ENCODE results near the gene OSBPL9.

GRCh38 chr1:51615780-51616291, 1.1 kb upstream of the OSBPL9 start:
- TF ChIP-seq EZH2phosphoT487 (IDR thresholded peaks at IDR 0.05; ENCODE audit: borderline replicate concordance) (no peak), ATF3 (IDR thresholded peaks at IDR 0.05) (no peak), POLR2A (IDR thresholded peaks at IDR 0.05; ENCODE audit: borderline replicate concordance, extremely low read depth, insufficient read depth, insufficient read length) (no peak), TCF7L2 (IDR thresholded peaks at IDR 0.05; ENCODE audit: borderline replicate concordance, extremely low read depth, insufficient read depth, insufficient read length) (no peak), MAX (IDR thresholded peaks at IDR 0.05) (no peak), SP1 (IDR thresholded peaks at IDR 0.05; ENCODE audit: low read depth) (no peak), SRF (IDR thresholded peaks at IDR 0.05; ENCODE audit: low read depth) (no peak), RAD21 (IDR thresholded peaks at IDR 0.05; ENCODE audit: low read depth) (no peak)
- TF ChIP-seq, protein P1, sequence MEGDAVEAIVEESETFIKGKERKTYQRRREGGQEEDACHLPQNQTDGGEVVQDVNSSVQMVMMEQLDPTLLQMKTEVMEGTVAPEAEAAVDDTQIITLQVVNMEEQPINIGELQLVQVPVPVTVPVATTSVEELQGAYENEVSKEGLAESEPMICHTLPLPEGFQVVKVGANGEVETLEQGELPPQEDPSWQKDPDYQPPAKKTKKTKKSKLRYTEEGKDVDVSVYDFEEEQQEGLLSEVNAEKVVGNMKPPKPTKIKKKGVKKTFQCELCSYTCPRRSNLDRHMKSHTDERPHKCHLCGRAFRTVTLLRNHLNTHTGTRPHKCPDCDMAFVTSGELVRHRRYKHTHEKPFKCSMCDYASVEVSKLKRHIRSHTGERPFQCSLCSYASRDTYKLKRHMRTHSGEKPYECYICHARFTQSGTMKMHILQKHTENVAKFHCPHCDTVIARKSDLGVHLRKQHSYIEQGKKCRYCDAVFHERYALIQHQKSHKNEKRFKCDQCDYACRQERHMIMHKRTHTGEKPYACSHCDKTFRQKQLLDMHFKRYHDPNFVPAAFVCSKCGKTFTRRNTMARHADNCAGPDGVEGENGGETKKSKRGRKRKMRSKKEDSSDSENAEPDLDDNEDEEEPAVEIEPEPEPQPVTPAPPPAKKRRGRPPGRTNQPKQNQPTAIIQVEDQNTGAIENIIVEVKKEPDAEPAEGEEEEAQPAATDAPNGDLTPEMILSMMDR (IDR thresholded peaks at IDR 0.05 in 2 of 3, conservative IDR thresholded peaks at IDR 0.05 in 1 of 3; ENCODE audit: borderline replicate concordance in 1 of 3, insufficient read depth in 1 of 3, low read depth in 2 of 3, low read length in 2 of 3), result no peak
- TF ChIP-seq, protein P2, sequence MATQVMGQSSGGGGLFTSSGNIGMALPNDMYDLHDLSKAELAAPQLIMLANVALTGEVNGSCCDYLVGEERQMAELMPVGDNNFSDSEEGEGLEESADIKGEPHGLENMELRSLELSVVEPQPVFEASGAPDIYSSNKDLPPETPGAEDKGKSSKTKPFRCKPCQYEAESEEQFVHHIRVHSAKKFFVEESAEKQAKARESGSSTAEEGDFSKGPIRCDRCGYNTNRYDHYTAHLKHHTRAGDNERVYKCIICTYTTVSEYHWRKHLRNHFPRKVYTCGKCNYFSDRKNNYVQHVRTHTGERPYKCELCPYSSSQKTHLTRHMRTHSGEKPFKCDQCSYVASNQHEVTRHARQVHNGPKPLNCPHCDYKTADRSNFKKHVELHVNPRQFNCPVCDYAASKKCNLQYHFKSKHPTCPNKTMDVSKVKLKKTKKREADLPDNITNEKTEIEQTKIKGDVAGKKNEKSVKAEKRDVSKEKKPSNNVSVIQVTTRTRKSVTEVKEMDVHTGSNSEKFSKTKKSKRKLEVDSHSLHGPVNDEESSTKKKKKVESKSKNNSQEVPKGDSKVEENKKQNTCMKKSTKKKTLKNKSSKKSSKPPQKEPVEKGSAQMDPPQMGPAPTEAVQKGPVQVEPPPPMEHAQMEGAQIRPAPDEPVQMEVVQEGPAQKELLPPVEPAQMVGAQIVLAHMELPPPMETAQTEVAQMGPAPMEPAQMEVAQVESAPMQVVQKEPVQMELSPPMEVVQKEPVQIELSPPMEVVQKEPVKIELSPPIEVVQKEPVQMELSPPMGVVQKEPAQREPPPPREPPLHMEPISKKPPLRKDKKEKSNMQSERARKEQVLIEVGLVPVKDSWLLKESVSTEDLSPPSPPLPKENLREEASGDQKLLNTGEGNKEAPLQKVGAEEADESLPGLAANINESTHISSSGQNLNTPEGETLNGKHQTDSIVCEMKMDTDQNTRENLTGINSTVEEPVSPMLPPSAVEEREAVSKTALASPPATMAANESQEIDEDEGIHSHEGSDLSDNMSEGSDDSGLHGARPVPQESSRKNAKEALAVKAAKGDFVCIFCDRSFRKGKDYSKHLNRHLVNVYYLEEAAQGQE (IDR thresholded peaks at IDR 0.05; ENCODE audit: low read depth), result no peak
